Measurements from ENCODE around the gene GPR107. TPM values are rescaled to one million over a fixed set of nuclear protein-coding genes. Genes with fewer than 3 reads are reported as not detected.

Gene GPR107
- total and polyA plus RNA-seq, 2 donors (not counting 1 experiment from before 2014, with no cell fraction given), result 10.4 to 28.1 TPM

- Mint-ChIP-seq H3K4me3 (no peak overlapping the region), H3K9me3 (ENCODE audit: insufficient read depth) (no peaks in the 10 kb centered on the region), H3K27me3 (peaks cover 7% of the 10 kb centered on the region), H3K4me1 (no peaks in the 10 kb centered on the region), H3K27ac (no peak overlapping the region)
- Histone ChIP-seq H3K27me3 (replicated peaks in 1 of 4; ENCODE audit: control extremely low read depth in 1 of 4, control insufficient read depth in 3 of 4, insufficient read depth in 4 of 4, low read length in 3 of 4) (peaks cover 0 to 3% (median 0%) of the 10 kb centered on the region in 4 experiments), H3K79me2 (ENCODE audit: control insufficient read depth, insufficient read depth, low read length) (no peaks in the 10 kb centered on the region), H4K20me1 (ENCODE audit: control insufficient read depth, insufficient read depth, low read length, poor library complexity, severe bottlenecking) (no peaks in the 10 kb centered on the region), H3K4me3 (ENCODE audit: control extremely low read depth in 1 of 5, extremely low read depth in 1 of 5, insufficient read depth in 1 of 5, low read depth in 2 of 5, low read length in 4 of 5) (no peak overlapping the region), H3K9me3 (ENCODE audit: control extremely low read depth in 1 of 3, control insufficient read depth in 2 of 3, insufficient read depth in 1 of 3, low read length in 2 of 3) (peaks cover 0 to 3% (median 0%) of the 10 kb centered on the region in 3 donors), H3K4me1 (ENCODE audit: control insufficient read depth in 2 of 2, insufficient read depth in 2 of 2, low read length in 2 of 2) (no peaks in the 10 kb centered on the region), H3K27ac (ENCODE audit: low read length in 2 of 2) (no peak overlapping the region), H2AFZ (ENCODE audit: insufficient read depth, low read depth, low read length, poor library complexity, severe bottlenecking) (no peak overlapping the region), H3K9ac (ENCODE audit: low read length) (no peak overlapping the region), H3K36me3 (replicated peaks in 1 of 2; ENCODE audit: control extremely low read depth in 1 of 2, control insufficient read depth in 1 of 2, extremely low read depth in 1 of 2, insufficient read depth in 2 of 2, low read length in 1 of 2) (no peaks in the 10 kb centered on the region), H3K4me2 (replicated peaks; ENCODE audit: low read depth, low read length, poor library complexity, severe bottlenecking) (no peak overlapping the region)
- 90% methylated on average over 10 of the region's 10 CpGs for WGBS (ENCODE audit: insufficient coverage)
- TF ChIP-seq, protein P1, sequence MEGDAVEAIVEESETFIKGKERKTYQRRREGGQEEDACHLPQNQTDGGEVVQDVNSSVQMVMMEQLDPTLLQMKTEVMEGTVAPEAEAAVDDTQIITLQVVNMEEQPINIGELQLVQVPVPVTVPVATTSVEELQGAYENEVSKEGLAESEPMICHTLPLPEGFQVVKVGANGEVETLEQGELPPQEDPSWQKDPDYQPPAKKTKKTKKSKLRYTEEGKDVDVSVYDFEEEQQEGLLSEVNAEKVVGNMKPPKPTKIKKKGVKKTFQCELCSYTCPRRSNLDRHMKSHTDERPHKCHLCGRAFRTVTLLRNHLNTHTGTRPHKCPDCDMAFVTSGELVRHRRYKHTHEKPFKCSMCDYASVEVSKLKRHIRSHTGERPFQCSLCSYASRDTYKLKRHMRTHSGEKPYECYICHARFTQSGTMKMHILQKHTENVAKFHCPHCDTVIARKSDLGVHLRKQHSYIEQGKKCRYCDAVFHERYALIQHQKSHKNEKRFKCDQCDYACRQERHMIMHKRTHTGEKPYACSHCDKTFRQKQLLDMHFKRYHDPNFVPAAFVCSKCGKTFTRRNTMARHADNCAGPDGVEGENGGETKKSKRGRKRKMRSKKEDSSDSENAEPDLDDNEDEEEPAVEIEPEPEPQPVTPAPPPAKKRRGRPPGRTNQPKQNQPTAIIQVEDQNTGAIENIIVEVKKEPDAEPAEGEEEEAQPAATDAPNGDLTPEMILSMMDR (IDR thresholded peaks at IDR 0.05), result no peak
- no peak for TF ChIP-seq EZH2 (IDR thresholded peaks at IDR 0.05; ENCODE audit: borderline replicate concordance, insufficient read depth, low read depth, low read length, poor library complexity, severe bottlenecking)
- intact Hi-C loops (cut with micrococcal nuclease), result loop anchor here (10.0 kb wide), 1 partner anchor 55 kb away; no protein-coding TSS in a partner anchor
- DNase-seq, result no peak
- ChIA-PET CTCF (no interaction called here), POLR2A (no interaction called here)
- no peak for ATAC-seq (ENCODE audit: low read depth)
Measured at GRCh38 chr9:130159915-130160670, 106.4 kb downstream of the GPR107 start.

DNA sequence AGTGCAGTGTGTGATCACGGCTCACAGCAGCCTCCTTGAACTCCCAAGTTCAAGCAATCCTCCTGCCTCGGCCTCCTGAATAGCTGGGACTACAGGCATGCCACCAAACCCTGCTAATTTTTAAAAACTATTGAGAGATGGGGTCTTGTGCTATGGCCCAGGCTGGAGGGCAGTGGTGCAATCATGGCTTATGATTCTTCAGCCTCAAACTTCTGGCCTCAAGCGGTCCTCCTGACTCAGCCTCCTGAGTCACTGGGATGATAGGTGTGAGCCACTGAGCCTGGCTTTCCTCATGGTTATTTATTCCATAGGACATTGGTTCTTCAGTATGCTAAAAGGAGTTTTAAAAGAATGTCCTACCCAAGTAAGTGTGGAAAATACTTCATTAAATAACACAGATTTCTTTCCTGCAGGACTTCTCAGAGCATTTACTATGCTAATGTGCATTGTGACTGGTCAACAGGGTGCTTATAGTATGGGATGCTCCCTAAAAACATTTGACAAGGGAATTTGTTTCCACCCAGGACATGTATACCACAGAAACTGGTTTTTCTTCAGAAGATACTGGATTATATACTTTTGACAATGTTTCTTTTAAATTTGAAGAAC, 107.3 kb downstream of the GPR107 start:
- POLR2A ChIA-PET, result no interaction called here
- H3K4me3 Mint-ChIP-seq, result no peak overlapping the region
- no peak overlapping the region for H3K4me2 ChIP-seq (replicated peaks; ENCODE audit: low read depth, low read length, poor library complexity, severe bottlenecking)
- H3K9me3 Mint-ChIP-seq (ENCODE audit: insufficient read depth), result no peaks in the 10 kb centered on the region
- H3K27me3 Mint-ChIP-seq, result peaks cover 7% of the 10 kb centered on the region
- intact Hi-C loops (cut with micrococcal nuclease), result loop anchor here (10.0 kb wide), 1 partner anchor 56 kb away; no protein-coding TSS in a partner anchor
- no peak overlapping the region for H2AFZ ChIP-seq (ENCODE audit: insufficient read depth, low read depth, low read length, poor library complexity, severe bottlenecking)
- no peaks in the 10 kb centered on the region for H3K4me1 ChIP-seq (ENCODE audit: control insufficient read depth in 2 of 2, insufficient read depth in 2 of 2, low read length in 2 of 2)
- no peaks in the 10 kb centered on the region for H3K4me1 Mint-ChIP-seq
- no peak overlapping the region for H3K27ac Mint-ChIP-seq
- peaks cover 0 to 3% (median 0%) of the 10 kb centered on the region in 4 experiments for H3K27me3 ChIP-seq (replicated peaks in 1 of 4; ENCODE audit: control extremely low read depth in 1 of 4, control insufficient read depth in 3 of 4, insufficient read depth in 4 of 4, low read length in 3 of 4)
- DNase-seq, result no peak
- H3K27ac ChIP-seq (ENCODE audit: low read length in 2 of 2), result no peak overlapping the region
- peaks cover 0 to 3% (median 0%) of the 10 kb centered on the region in 3 donors for H3K9me3 ChIP-seq (ENCODE audit: control extremely low read depth in 1 of 3, control insufficient read depth in 2 of 3, insufficient read depth in 1 of 3, low read length in 2 of 3)
- H3K4me3 ChIP-seq (ENCODE audit: control extremely low read depth in 1 of 5, extremely low read depth in 1 of 5, insufficient read depth in 1 of 5, low read depth in 2 of 5, low read length in 4 of 5), result no peak overlapping the region
- CTCF ChIA-PET, result no interaction called here
- no peaks in the 10 kb centered on the region for H4K20me1 ChIP-seq (ENCODE audit: control insufficient read depth, insufficient read depth, low read length, poor library complexity, severe bottlenecking)
- no peak for ATAC-seq (ENCODE audit: low read depth)
- H3K36me3 ChIP-seq (replicated peaks in 1 of 2; ENCODE audit: control extremely low read depth in 1 of 2, control insufficient read depth in 1 of 2, extremely low read depth in 1 of 2, insufficient read depth in 2 of 2, low read length in 1 of 2), result no peaks in the 10 kb centered on the region
- no peak overlapping the region for H3K9ac ChIP-seq (ENCODE audit: low read length)
- no peaks in the 10 kb centered on the region for H3K79me2 ChIP-seq (ENCODE audit: control insufficient read depth, insufficient read depth, low read length)
- TF ChIP-seq, protein P1 (IDR thresholded peaks at IDR 0.05), result no peak
- WGBS (ENCODE audit: insufficient coverage), result 100% methylated on average over 1 of the region's 3 CpGs
